ENCODE measurements around the gene PDLIM5. TPM values are rescaled to one million over a fixed set of nuclear protein-coding genes. Genes with fewer than 3 reads are reported as not detected.
"Not testable (repeated sequence)": the region's sequence is repeated elsewhere in the genome, so short reads cannot be mapped to it uniquely, and the experiment has no call there.

The PDLIM5 gene
- total RNA-seq, 1 experiment from 2014 or later = 58.0 TPM

DNA sequence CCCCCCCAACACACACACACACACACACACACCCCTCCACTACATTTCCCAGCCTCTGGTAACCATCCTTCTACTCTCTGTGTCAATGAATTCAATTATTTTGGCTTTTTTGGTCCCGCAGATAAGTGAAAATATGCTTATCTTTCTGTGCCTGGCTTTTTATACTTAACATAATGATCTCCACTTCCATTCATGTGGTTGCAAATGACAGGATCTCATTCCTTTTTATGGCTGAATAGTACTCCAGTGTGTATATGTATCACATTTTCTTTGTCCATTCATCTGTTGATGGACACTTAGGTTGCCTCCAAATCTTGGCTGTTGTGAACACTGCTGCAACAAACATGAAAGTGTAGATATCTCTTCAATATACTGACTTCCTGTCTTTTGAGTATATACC, 59.8 kb downstream of the PDLIM5 start:
- Histone ChIP-seq H3K4me2 (ENCODE audit: insufficient read depth, insufficient read length, low read length) (no peak overlapping the region), H2BK5ac (ENCODE audit: insufficient read length, low read length) (no peak overlapping the region), H3K4me1 (ENCODE audit: insufficient read depth, low read length) (no peaks in the 10 kb centered on the region; the same call in 1 of the 2 replicates), H2AFZ (ENCODE audit: low read length) (no peak overlapping the region), H3K14ac (ENCODE audit: insufficient read depth, low read length) (no peak overlapping the region), H4K20me1 (ENCODE audit: control insufficient read depth, insufficient read depth, insufficient read length) (no peaks in the 10 kb centered on the region), H2BK20ac (ENCODE audit: low read depth, low read length, poor library complexity, severe bottlenecking) (no peak overlapping the region), H3K9ac (ENCODE audit: extremely low read depth, insufficient read length, low read length) (no peak overlapping the region), H3K23me2 (ENCODE audit: insufficient read length, low read depth, low read length, poor library complexity, severe bottlenecking) (no peaks in the 10 kb centered on the region), H3K4ac (ENCODE audit: low read depth, low read length) (no peak overlapping the region), H4K91ac (ENCODE audit: insufficient read length, low read depth, low read length) (no peak overlapping the region), H2BK15ac (ENCODE audit: low read depth, low read length) (no peak overlapping the region), H3K79me2 (ENCODE audit: insufficient read depth, low read length) (no peaks in the 10 kb centered on the region), H3K27ac (ENCODE audit: insufficient read length, low read depth, low read length) (no peak overlapping the region), H4K5ac (ENCODE audit: insufficient read length, low read depth, low read length) (no peak overlapping the region), H3K18ac (ENCODE audit: insufficient read length, low read depth, low read length) (no peak overlapping the region), H4K8ac (replicated peaks; ENCODE audit: insufficient read length, low read depth, low read length) (no peak overlapping the region), H2BK12ac (ENCODE audit: insufficient read length, low read depth, low read length) (no peak overlapping the region), H3K27me3 (ENCODE audit: insufficient read depth, low read length) (no peaks in the 10 kb centered on the region), H3K23ac (ENCODE audit: insufficient read length, low read depth, low read length) (no peak overlapping the region), H3K9me3 (ENCODE audit: control insufficient read depth, low read depth, low read length) (no peaks in the 10 kb centered on the region), H3K56ac (ENCODE audit: insufficient read length, low read depth, low read length) (no peak overlapping the region), H3T11ph (ENCODE audit: low read length) (no peak overlapping the region), H3K79me1 (ENCODE audit: insufficient read depth, low read depth, low read length, poor library complexity, severe bottlenecking) (peaks cover 3% of the 10 kb centered on the region), H2BK120ac (ENCODE audit: low read depth, low read length, poor library complexity, severe bottlenecking) (no peak overlapping the region), H2AK5ac (ENCODE audit: insufficient read length, low read length) (no peak overlapping the region)
- peaks cover 0 to 8% of the 10 kb centered on the region in 2 experiments; a peak in 1 of 4 replicates for H3K4me1 Mint-ChIP-seq
- TF ChIP-seq, protein P1, sequence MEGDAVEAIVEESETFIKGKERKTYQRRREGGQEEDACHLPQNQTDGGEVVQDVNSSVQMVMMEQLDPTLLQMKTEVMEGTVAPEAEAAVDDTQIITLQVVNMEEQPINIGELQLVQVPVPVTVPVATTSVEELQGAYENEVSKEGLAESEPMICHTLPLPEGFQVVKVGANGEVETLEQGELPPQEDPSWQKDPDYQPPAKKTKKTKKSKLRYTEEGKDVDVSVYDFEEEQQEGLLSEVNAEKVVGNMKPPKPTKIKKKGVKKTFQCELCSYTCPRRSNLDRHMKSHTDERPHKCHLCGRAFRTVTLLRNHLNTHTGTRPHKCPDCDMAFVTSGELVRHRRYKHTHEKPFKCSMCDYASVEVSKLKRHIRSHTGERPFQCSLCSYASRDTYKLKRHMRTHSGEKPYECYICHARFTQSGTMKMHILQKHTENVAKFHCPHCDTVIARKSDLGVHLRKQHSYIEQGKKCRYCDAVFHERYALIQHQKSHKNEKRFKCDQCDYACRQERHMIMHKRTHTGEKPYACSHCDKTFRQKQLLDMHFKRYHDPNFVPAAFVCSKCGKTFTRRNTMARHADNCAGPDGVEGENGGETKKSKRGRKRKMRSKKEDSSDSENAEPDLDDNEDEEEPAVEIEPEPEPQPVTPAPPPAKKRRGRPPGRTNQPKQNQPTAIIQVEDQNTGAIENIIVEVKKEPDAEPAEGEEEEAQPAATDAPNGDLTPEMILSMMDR (conservative IDR thresholded peaks at IDR 0.05) = no peak
- no CpG with 5 or more reads among the region's 1 CpG for WGBS (ENCODE audit: extremely low coverage, insufficient read length, low lambda C conversion rate)
- peaks cover 0 to 2% (median 0%) of the 10 kb centered on the region in 3 experiments; a peak in 2 of 7 replicates for H3K36me3 Mint-ChIP-seq (ENCODE audit: insufficient read depth in 1 of 3, low read depth in 3 of 3)
- no peak overlapping the region for H3K27ac Mint-ChIP-seq
- DNase-seq = no peak
- H3K27me3 Mint-ChIP-seq (ENCODE audit: low read depth) = no peaks in the 10 kb centered on the region
- H3K9me3 Mint-ChIP-seq = no peaks in the 10 kb centered on the region
- no peak overlapping the region for H3K4me3 Mint-ChIP-seq

DNA sequence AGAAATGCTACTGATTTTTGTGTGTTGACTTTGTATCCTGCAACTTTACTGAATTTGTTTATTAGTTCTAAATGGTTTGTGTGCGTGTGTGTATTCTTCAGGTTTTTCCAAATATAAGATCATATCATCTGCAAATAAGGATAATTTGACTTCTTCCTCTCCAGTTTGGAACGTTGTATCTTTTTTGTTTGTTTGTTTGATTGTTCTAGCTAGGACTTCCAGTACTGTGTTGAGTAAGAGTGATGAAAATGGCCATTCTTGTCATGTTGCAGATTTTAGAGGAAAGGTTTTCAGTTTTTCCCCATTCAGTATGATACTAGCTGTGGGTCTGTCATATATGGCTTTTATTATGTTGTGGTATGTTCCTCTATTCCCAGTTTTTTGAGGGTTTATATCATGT, 61.8 kb downstream of the PDLIM5 start:
- H3K4me2 ChIP-seq (ENCODE audit: insufficient read depth, insufficient read length, low read length); DNase-seq; H3K27me3 Mint-ChIP-seq (ENCODE audit: low read depth); H3K27ac Mint-ChIP-seq; H2AK5ac ChIP-seq (ENCODE audit: insufficient read length, low read length); H3K4me1 Mint-ChIP-seq; H3K4me1 ChIP-seq (ENCODE audit: insufficient read depth, low read length); H3K27ac ChIP-seq (ENCODE audit: insufficient read length, low read depth, low read length); H2BK15ac ChIP-seq (ENCODE audit: low read depth, low read length); H3T11ph ChIP-seq (ENCODE audit: low read length); H3K9me3 ChIP-seq (ENCODE audit: control insufficient read depth, low read depth, low read length); H3K18ac ChIP-seq (ENCODE audit: insufficient read length, low read depth, low read length); H3K27me3 ChIP-seq (ENCODE audit: insufficient read depth, low read length); H3K4me3 Mint-ChIP-seq; H2BK20ac ChIP-seq (ENCODE audit: low read depth, low read length, poor library complexity, severe bottlenecking); H4K20me1 ChIP-seq (ENCODE audit: control insufficient read depth, insufficient read depth, insufficient read length); H2BK12ac ChIP-seq (ENCODE audit: insufficient read length, low read depth, low read length); H3K4ac ChIP-seq (ENCODE audit: low read depth, low read length); H4K91ac ChIP-seq (ENCODE audit: insufficient read length, low read depth, low read length); H4K5ac ChIP-seq (ENCODE audit: insufficient read length, low read depth, low read length); H3K79me2 ChIP-seq (ENCODE audit: insufficient read depth, low read length); H3K23ac ChIP-seq (ENCODE audit: insufficient read length, low read depth, low read length); H4K8ac ChIP-seq (replicated peaks; ENCODE audit: insufficient read length, low read depth, low read length); H3K56ac ChIP-seq (ENCODE audit: insufficient read length, low read depth, low read length); H3K79me1 ChIP-seq (ENCODE audit: insufficient read depth, low read depth, low read length, poor library complexity, severe bottlenecking); H2BK120ac ChIP-seq (ENCODE audit: low read depth, low read length, poor library complexity, severe bottlenecking); H3K36me3 Mint-ChIP-seq (ENCODE audit: insufficient read depth in 1 of 3, low read depth in 3 of 3); H3K9me3 Mint-ChIP-seq; H3K23me2 ChIP-seq (ENCODE audit: insufficient read length, low read depth, low read length, poor library complexity, severe bottlenecking); H3K14ac ChIP-seq (ENCODE audit: insufficient read depth, low read length); H2BK5ac ChIP-seq (ENCODE audit: insufficient read length, low read length); H3K9ac ChIP-seq (ENCODE audit: extremely low read depth, insufficient read length, low read length); H2AFZ ChIP-seq (ENCODE audit: low read length): not testable (repeated sequence)
- WGBS (ENCODE audit: extremely low coverage, insufficient read length, low lambda C conversion rate) = no CpG with 5 or more reads among the region's 2 CpGs

Measured in H9 (cell line).